A549 (cell line): Measurements from ENCODE around the gene ELAVL1.

ENCODE experiments used
- CEBPB ChIP-seq, 2 experiments: fragments of >200 bp in 1 of 2; sonication (Bioruptor Twin) in 1 of 2; formaldehyde crosslinking in 1 of 2; IDR thresholded peaks; 2 replicates each; pipeline ENCODE4 v1.6.1; 2012 to 2016
- CHD4 ChIP-seq: fragments of 200-600 bp; sonication (generic); IDR thresholded peaks from 2 replicates; pipeline ENCODE4 v1.6.1; 2016; ENCODE audit warnings: antibody characterized with exemption, mild to moderate bottlenecking, borderline replicate concordance
- CTCF ChIP-seq: fragments of >200 bp; sonication (Bioruptor Twin); formaldehyde crosslinking; IDR thresholded peaks from 3 replicates; pipeline ENCODE4 v1.5.1; 2016
- ELK1 ChIP-seq: fragments of 150-350 bp; IDR thresholded peaks from 2 replicates; pipeline ENCODE4 v1.6.1; 2014; ENCODE audit warnings: low read depth, mild to moderate bottlenecking, low read length
- EP300 ChIP-seq, 2 experiments: fragments of >200 bp; sonication (Bioruptor Twin); formaldehyde crosslinking; IDR thresholded peaks; 2 replicates in 1 of 2; 3 replicates in 1 of 2; pipeline ENCODE4 v1.6.1; 2016 to 2017
- FOSL2 ChIP-seq, 2 experiments: fragments of 450-650 bp in 1 of 2; fragments of >200 bp in 1 of 2; sonication (Bioruptor Twin) in 1 of 2; formaldehyde crosslinking; IDR thresholded peaks; 2 replicates each; pipeline versions ENCODE4 v1.5.0 to v1.6.1; 2016 to 2020; ENCODE audit warnings: mild to moderate bottlenecking in 1 of 2, moderate library complexity in 1 of 2
- POLR2A ChIP-seq: IDR thresholded peaks from 2 replicates; pipeline ENCODE4 v1.6.1; 2012; ENCODE audit warnings: mild to moderate bottlenecking, low read length
- RNF2 ChIP-seq: fragments of 200-600 bp; sonication (generic); IDR thresholded peaks from 2 replicates; pipeline ENCODE4 v1.6.1; 2016; ENCODE audit warnings: low read depth, mild to moderate bottlenecking, antibody characterized with exemption, moderate library complexity, borderline replicate concordance

GRCh38 chr19:7933411-7933810 lies 72.0 kb downstream of the ELAVL1 start:
- TF ChIP-seq CEBPB (IDR thresholded peaks at IDR 0.05) (no peak), CHD4 (no peak), POLR2A (no peak), FOSL2 (IDR thresholded peaks at IDR 0.05) (no peak), FOSL2 (CRISPR knock-in tag; IDR thresholded peaks at IDR 0.05) (no peak), EP300 (IDR thresholded peaks at IDR 0.05) (no peak), ELK1 (no peak), CTCF (no peak), RNF2 (no peak)
